PC-9 (cell line): Measurements from ENCODE around the gene NPFFR1.

ENCODE experiments used
- EZH2 ChIP-seq: fragments of 200-600 bp; sonication (generic); IDR thresholded peaks from 2 replicates; pipeline ENCODE4 v1.8.0; 2017; ENCODE audit warnings: antibody characterized with exemption, low read depth
- TF ChIP-seq, protein P1 (sequence below): fragments of 200-600 bp; sonication (generic); conservative IDR thresholded peaks from 2 replicates; pipeline ENCODE4 v1.6.1; 2017; ENCODE audit warnings: mixed run types, antibody characterized with exemption, mild to moderate bottlenecking, moderate library complexity

DNA sequence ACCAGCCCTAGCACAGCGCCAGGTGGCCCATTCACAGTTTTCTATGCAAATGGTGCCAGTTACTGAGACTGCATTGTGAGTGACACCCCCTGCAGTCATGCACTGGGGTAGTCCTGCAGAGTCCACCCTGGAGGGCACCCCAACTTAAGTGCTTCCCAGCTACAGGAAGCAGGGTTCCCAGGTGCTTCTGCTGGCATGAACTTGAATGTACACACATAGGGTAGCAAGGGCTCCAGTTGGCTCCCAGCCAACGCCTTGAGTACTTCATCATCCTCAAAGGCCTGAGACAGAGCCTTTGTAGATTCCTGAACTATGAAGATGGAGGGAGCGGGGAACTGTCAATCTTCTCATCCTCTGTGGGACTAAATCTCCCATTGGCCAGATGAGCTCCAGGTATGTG is 11.5 kb upstream of the NPFFR1 start:
- TF ChIP-seq, protein P1, sequence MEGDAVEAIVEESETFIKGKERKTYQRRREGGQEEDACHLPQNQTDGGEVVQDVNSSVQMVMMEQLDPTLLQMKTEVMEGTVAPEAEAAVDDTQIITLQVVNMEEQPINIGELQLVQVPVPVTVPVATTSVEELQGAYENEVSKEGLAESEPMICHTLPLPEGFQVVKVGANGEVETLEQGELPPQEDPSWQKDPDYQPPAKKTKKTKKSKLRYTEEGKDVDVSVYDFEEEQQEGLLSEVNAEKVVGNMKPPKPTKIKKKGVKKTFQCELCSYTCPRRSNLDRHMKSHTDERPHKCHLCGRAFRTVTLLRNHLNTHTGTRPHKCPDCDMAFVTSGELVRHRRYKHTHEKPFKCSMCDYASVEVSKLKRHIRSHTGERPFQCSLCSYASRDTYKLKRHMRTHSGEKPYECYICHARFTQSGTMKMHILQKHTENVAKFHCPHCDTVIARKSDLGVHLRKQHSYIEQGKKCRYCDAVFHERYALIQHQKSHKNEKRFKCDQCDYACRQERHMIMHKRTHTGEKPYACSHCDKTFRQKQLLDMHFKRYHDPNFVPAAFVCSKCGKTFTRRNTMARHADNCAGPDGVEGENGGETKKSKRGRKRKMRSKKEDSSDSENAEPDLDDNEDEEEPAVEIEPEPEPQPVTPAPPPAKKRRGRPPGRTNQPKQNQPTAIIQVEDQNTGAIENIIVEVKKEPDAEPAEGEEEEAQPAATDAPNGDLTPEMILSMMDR: no peak
- TF ChIP-seq EZH2: no peak
